Measurements from ENCODE around the gene B2M.

- TF ChIP-seq POLR2A (IDR thresholded peaks at IDR 0.05): no peak
- TF ChIP-seq CTCF (IDR thresholded peaks at IDR 0.05): no peak
These were observed 23.6 kb downstream of the B2M start for GRCh38 chr15:44734839-44735481.

All from Peyer's patch (tissue), 4 donors.